Fibroblast of the aortic adventitia (primary cell): Measurements from ENCODE around the gene VPS41. TPM values are rescaled to one million over a fixed set of nuclear protein-coding genes. Genes with fewer than 3 reads are reported as not detected.

ENCODE experiments used
- DNase-seq: peaks from one replicate; pipeline ENCODE4 v3.0.0-alpha.2; 2010; ENCODE audit warnings: low read depth
- H3K4me3 ChIP-seq: 2 replicates; pipeline ENCODE4 v1.5.1; 2011; ENCODE audit warnings: low read depth, mild to moderate bottlenecking, control low read depth, low read length, moderate library complexity
- total RNA-seq: library from RNA; depleted of rRNA; stranded (reverse); fragments of >200 nt; gene quantifications from 2 replicates; pipeline ENCODE4 v1.2.3, GENCODE V29; 2012; ENCODE audit warnings: low replicate concordance
- TF ChIP-seq, protein P1 (sequence below): IDR thresholded peaks from 2 replicates; pipeline ENCODE4 v1.5.1; 2011; ENCODE audit warnings: mild to moderate bottlenecking, low read length, control low read depth, inconsistent platforms; ENCODE audit not compliant: insufficient read depth

Gene VPS41
- total RNA-seq, 1 donor = 58.0 TPM

DNA sequence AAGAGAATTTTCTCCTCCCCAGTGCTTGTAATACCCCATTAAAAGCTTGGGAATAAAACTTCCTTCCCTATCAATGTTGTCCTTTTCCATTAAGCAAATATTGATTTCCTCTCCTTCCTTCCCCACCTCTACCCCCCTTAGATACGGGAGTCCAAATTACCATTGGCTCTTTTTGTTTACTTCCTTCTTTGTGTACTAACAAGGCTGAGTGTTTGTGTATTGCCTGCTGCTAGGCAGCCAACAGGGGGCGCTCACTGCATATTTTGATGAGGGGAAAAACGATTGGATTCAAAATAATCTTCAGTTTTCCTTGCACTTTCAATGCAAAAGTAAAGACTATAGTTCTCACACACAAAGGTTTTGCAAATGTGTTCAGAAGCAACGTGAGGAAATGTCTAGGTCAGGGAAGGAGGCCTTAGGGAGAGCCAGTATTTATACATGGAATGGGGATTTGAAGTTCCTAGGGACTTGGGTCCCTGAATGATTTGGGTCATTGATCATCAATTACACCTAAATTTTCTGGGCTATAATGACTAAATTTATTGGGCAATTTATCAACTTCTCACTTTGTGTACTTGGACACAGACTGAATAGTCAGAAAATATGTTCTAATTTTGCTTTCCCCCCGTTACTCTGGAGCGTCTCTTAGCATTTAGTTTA lies 23.6 kb upstream of the VPS41 start:
- no peak overlapping the region for H3K4me3 ChIP-seq
- TF ChIP-seq, protein P1, sequence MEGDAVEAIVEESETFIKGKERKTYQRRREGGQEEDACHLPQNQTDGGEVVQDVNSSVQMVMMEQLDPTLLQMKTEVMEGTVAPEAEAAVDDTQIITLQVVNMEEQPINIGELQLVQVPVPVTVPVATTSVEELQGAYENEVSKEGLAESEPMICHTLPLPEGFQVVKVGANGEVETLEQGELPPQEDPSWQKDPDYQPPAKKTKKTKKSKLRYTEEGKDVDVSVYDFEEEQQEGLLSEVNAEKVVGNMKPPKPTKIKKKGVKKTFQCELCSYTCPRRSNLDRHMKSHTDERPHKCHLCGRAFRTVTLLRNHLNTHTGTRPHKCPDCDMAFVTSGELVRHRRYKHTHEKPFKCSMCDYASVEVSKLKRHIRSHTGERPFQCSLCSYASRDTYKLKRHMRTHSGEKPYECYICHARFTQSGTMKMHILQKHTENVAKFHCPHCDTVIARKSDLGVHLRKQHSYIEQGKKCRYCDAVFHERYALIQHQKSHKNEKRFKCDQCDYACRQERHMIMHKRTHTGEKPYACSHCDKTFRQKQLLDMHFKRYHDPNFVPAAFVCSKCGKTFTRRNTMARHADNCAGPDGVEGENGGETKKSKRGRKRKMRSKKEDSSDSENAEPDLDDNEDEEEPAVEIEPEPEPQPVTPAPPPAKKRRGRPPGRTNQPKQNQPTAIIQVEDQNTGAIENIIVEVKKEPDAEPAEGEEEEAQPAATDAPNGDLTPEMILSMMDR = peak; percentile 93
- DNase-seq = peak; percentile 55

- DNase-seq = no peak
- H3K4me3 ChIP-seq = no peak overlapping the region
- TF ChIP-seq, protein P1 = no peak
Measured at GRCh38 chr7:38929460-38930171, 20.6 kb upstream of the VPS41 start.

- H3K4me3 ChIP-seq = no peak overlapping the region
- TF ChIP-seq, protein P1 = no peak
- DNase-seq = no peak
Measured at GRCh38 chr7:38928506-38928905, 19.5 kb upstream of the VPS41 start.

- H3K4me3 ChIP-seq = no peak overlapping the region
- TF ChIP-seq, protein P1 = no peak
- DNase-seq = no peak
Measured at GRCh38 chr7:38927751-38928150, 18.8 kb upstream of the VPS41 start.

GRCh38 chr7:38920731-38921130 lies 11.7 kb upstream of the VPS41 start:
- TF ChIP-seq, protein P1 = no peak
- DNase-seq = no peak
- no peak overlapping the region for H3K4me3 ChIP-seq

DNA sequence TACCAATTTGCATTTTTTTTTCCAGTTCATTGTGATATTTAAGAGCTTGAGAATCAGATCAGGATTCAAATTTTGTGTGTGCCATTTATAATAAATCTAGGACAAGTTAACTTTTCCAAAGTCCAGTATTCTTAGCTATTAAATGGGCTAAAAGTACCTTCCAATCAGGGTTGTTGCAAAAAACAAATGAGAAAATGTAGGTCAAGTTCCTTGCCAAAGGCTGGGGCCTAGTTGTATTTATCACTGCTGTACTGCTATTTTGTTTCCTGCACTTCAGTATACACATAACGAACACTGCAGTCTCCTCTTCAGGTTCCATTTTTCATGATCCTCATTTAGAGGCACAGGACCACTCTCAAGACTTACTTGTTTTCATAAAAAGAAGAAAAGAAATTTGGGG lies 7.4 kb upstream of the VPS41 start:
- no peak overlapping the region for H3K4me3 ChIP-seq
- DNase-seq = no peak
- TF ChIP-seq, protein P1 = no peak
